ENCODE data around the gene HTN3. TPM values are rescaled to one million over a fixed set of nuclear protein-coding genes. Genes with fewer than 3 reads are reported as not detected.
"Not testable (repeated sequence)": the region's sequence is repeated elsewhere in the genome, so short reads cannot be mapped to it uniquely, and the experiment has no call there.

Gene HTN3
- total RNA-seq, 3 donors from 2014 or later (not counting 1 experiment from before 2014, with no cell fraction given): not detected

DNA sequence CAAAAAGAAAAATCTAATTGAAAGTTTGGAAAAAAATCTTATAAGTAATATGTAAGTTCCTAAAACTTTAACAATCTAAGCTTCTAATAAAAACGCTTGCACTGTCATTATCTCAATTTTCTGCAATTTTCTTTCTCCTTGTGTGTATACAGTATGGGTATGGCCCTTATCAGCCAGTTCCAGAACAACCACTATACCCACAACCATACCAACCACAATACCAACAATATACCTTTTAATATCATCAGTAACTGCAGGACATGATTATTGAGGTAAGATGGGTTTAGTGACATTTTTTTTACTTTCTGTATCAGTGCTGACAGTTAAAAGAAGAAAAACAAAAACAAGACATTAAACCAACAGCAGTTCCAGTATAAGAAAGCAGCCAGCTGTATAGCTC lies 27.5 kb upstream of the HTN3 start:
- TF ChIP-seq, protein P1, sequence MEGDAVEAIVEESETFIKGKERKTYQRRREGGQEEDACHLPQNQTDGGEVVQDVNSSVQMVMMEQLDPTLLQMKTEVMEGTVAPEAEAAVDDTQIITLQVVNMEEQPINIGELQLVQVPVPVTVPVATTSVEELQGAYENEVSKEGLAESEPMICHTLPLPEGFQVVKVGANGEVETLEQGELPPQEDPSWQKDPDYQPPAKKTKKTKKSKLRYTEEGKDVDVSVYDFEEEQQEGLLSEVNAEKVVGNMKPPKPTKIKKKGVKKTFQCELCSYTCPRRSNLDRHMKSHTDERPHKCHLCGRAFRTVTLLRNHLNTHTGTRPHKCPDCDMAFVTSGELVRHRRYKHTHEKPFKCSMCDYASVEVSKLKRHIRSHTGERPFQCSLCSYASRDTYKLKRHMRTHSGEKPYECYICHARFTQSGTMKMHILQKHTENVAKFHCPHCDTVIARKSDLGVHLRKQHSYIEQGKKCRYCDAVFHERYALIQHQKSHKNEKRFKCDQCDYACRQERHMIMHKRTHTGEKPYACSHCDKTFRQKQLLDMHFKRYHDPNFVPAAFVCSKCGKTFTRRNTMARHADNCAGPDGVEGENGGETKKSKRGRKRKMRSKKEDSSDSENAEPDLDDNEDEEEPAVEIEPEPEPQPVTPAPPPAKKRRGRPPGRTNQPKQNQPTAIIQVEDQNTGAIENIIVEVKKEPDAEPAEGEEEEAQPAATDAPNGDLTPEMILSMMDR (IDR thresholded peaks at IDR 0.05): no peak
- ATAC-seq: no peak
- Histone ChIP-seq H3K27me3 (ENCODE audit: control insufficient read depth, insufficient read depth, low read length) (no peaks in the 10 kb centered on the region), H3K27ac (ENCODE audit: low read length) (no peak overlapping the region), H3K36me3 (ENCODE audit: control insufficient read depth, insufficient read depth, low read length) (no peaks in the 10 kb centered on the region), H3K9me3 (ENCODE audit: control insufficient read depth, insufficient read depth, low read length) (no peaks in the 10 kb centered on the region), H3K4me1 (ENCODE audit: control insufficient read depth, insufficient read depth, low read length) (no peaks in the 10 kb centered on the region), H3K4me3 (ENCODE audit: low read length) (no peak overlapping the region)
- intact Hi-C loops (cut with micrococcal nuclease): no loop called here
- Mint-ChIP-seq H3K27ac (no peak overlapping the region), H3K27me3 (ENCODE audit: low read depth in 2 of 2) (no peaks in the 10 kb centered on the region), H3K9me3 (no peaks in the 10 kb centered on the region), H3K36me3 (no peaks in the 10 kb centered on the region), H3K4me3 (no peak overlapping the region), H3K4me1 (no peaks in the 10 kb centered on the region)
- no CpG with 5 or more reads among the region's 1 CpG for WGBS (ENCODE audit: insufficient coverage)
- DNase-seq: no peak

DNA sequence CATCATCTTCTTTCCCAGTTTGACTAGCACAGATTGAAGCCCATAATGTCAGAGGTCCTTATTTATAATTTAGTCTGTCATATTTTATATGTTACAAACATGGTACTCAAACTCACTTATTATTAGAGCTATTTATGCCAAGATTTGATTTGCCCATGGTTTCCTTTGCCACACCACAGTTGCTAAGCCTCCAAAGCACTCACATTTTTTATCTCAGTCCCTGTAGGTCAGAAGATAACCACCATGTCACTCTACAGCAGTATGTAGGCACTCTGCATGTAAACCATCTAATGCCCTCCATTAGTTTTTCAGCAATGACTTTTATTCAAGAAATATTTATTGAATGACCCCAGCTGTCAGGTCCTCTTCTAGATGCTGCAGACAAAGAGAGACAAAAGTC lies 25.8 kb upstream of the HTN3 start:
- no peak for DNase-seq
- no peaks in the 10 kb centered on the region for H3K9me3 Mint-ChIP-seq
- H3K36me3 Mint-ChIP-seq: no peaks in the 10 kb centered on the region
- H3K4me1 ChIP-seq (ENCODE audit: control insufficient read depth, insufficient read depth, low read length): no peaks in the 10 kb centered on the region
- H3K36me3 ChIP-seq (ENCODE audit: control insufficient read depth, insufficient read depth, low read length): no peaks in the 10 kb centered on the region
- no peak overlapping the region for H3K27ac ChIP-seq (ENCODE audit: low read length)
- intact Hi-C loops (cut with micrococcal nuclease): no loop called here
- ATAC-seq: no peak
- TF ChIP-seq, protein P1 (IDR thresholded peaks at IDR 0.05): no peak
- no peaks in the 10 kb centered on the region for H3K9me3 ChIP-seq (ENCODE audit: control insufficient read depth, insufficient read depth, low read length)
- H3K4me3 ChIP-seq (ENCODE audit: low read length): no peak overlapping the region
- H3K27ac Mint-ChIP-seq: no peak overlapping the region
- H3K4me3 Mint-ChIP-seq: no peak overlapping the region
- H3K27me3 Mint-ChIP-seq (ENCODE audit: low read depth in 2 of 2): no peaks in the 10 kb centered on the region
- H3K27me3 ChIP-seq (ENCODE audit: control insufficient read depth, insufficient read depth, low read length): no peaks in the 10 kb centered on the region
- H3K4me1 Mint-ChIP-seq: no peaks in the 10 kb centered on the region

DNA sequence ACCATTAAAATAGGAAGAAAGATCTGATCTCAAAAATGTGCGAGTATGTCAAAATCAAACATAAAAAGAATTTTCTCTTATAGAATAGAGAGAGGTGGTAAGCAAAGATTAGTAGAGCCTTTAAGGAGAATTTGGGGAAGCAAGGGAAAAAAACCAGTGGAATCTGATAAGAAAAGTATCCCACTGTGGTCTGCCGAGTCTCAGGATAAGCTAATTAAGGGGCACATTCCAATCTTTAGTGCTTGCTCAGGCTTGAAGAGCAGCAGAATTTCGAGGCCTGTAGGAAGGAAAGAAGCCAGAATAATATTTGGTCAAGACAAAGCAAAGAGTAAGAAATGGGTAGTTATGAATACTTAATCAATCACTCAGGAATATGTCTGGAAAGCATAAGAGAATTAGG lies 19.5 kb upstream of the HTN3 start:
- Histone ChIP-seq H3K9me3 (ENCODE audit: control insufficient read depth, insufficient read depth, low read length) (no peaks in the 10 kb centered on the region), H3K36me3 (ENCODE audit: control insufficient read depth, insufficient read depth, low read length) (no peaks in the 10 kb centered on the region), H3K4me3 (ENCODE audit: low read length) (no peak overlapping the region), H3K27ac (ENCODE audit: low read length) (no peak overlapping the region), H3K27me3 (ENCODE audit: control insufficient read depth, insufficient read depth, low read length) (no peaks in the 10 kb centered on the region), H3K4me1 (ENCODE audit: control insufficient read depth, insufficient read depth, low read length) (no peaks in the 10 kb centered on the region)
- Mint-ChIP-seq H3K27ac (no peak overlapping the region), H3K4me3 (no peak overlapping the region), H3K9me3 (peaks cover 9 to 13% of the 10 kb centered on the region in 2 donors), H3K4me1 (no peaks in the 10 kb centered on the region), H3K36me3 (no peaks in the 10 kb centered on the region), H3K27me3 (ENCODE audit: low read depth in 2 of 2) (no peaks in the 10 kb centered on the region)
- TF ChIP-seq, protein P1 (IDR thresholded peaks at IDR 0.05): no peak
- intact Hi-C loops (cut with micrococcal nuclease): no loop called here
- no peak for DNase-seq
- WGBS (ENCODE audit: insufficient coverage): 46% methylated on average over 2 of the region's 3 CpGs
- no peak for ATAC-seq

DNA sequence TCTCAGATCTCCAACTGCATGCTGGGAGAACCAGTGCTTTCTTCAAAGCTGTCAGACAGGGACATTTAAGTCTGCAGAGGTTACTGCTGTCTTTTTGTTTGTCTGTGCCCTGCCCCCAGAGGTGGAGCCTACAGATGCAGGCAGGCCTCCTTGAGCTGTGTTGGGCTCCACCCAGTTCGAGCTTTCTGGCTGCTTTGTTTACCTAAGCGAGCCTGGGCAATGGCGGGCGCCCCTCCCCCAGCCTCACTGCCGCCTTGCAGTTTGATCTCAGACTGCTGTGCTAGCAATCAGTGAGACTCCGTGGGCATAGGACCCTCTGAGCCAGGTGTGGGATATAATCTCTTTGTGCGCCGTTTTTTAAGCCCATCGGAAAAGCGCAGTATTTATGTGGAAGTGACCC lies 9.3 kb upstream of the HTN3 start:
- 84% methylated on average over 5 of the region's 10 CpGs for WGBS (ENCODE audit: insufficient coverage)
- ATAC-seq; H3K27me3 ChIP-seq (ENCODE audit: control insufficient read depth, insufficient read depth, low read length): not testable (repeated sequence)

More for the DNA sequence above, 9.3 kb upstream of the HTN3 start:
- H3K36me3 Mint-ChIP-seq; H3K9me3 ChIP-seq (ENCODE audit: control insufficient read depth, insufficient read depth, low read length); H3K9me3 Mint-ChIP-seq; H3K4me1 ChIP-seq (ENCODE audit: control insufficient read depth, insufficient read depth, low read length); H3K27ac Mint-ChIP-seq; H3K36me3 ChIP-seq (ENCODE audit: control insufficient read depth, insufficient read depth, low read length); H3K27me3 Mint-ChIP-seq (ENCODE audit: low read depth in 2 of 2); H3K4me1 Mint-ChIP-seq; H3K4me3 Mint-ChIP-seq; DNase-seq; H3K4me3 ChIP-seq (ENCODE audit: low read length); intact Hi-C loops (cut with micrococcal nuclease); H3K27ac ChIP-seq (ENCODE audit: low read length): not testable (repeated sequence)
